Measurements from ENCODE around the gene OASL. TPM values are rescaled to one million over a fixed set of nuclear protein-coding genes. Genes with fewer than 3 reads are reported as not detected.

The OASL gene
- total and polyA plus RNA-seq, 2 of the 4 experiments (the other 2 are of a cell fraction) = under 0.01 to 0.05 TPM

GRCh38 chr12:120991965-120992364 is 47.1 kb downstream of the OASL start:
- no peak overlapping the region for H3K4ac ChIP-seq (ENCODE audit: low read depth, low read length)
- H3K36me3 ChIP-seq (ENCODE audit: control insufficient read depth, insufficient read depth, low read length) = no peaks in the 10 kb centered on the region
- in situ Hi-C loops (cut with MboI; ENCODE audit: low sequenced_read_pairs) (no loop called here), intact Hi-C loops (cut with micrococcal nuclease) (no loop called here), dilution Hi-C loops (cut with HindIII; ENCODE audit: low sequenced_read_pairs, unreplicated experiment) (no loop called here)
- ATAC-seq (ENCODE audit: low read depth) = no peak
- no peaks in the 10 kb centered on the region for H3K4me1 ChIP-seq (ENCODE audit: control insufficient read depth, insufficient read depth, low read length)
- no peak overlapping the region for H3K23ac ChIP-seq (ENCODE audit: low read depth, low read length)
- no peaks in the 10 kb centered on the region; the same call in 1 of the 2 replicates for H3K9me3 ChIP-seq (ENCODE audit: control insufficient read depth, insufficient read depth, low read length)
- H4K20me1 ChIP-seq (ENCODE audit: insufficient read depth, low read length) = no peaks in the 10 kb centered on the region
- H2AFZ ChIP-seq (replicated peaks; ENCODE audit: low read length, poor library complexity) = no peak overlapping the region
- no peak overlapping the region for H3K56ac ChIP-seq (ENCODE audit: extremely low read depth, insufficient read depth, low read length)
- H2AK5ac ChIP-seq (ENCODE audit: low read depth, low read length) = no peak overlapping the region
- no peak overlapping the region for H2BK5ac ChIP-seq (ENCODE audit: low read depth, low read length, poor library complexity, severe bottlenecking)
- H4K91ac ChIP-seq (ENCODE audit: insufficient read depth, low read depth, low read length) = no peak overlapping the region
- ChIA-PET CTCF (interaction anchor here (1.0 kb wide), 1 partner anchor 20 kb away, joined by 4 read pairs; no protein-coding TSS in a partner anchor), POLR2A (ENCODE audit: unreplicated experiment) (no interaction called here)
- H2AK9ac ChIP-seq (replicated peaks; ENCODE audit: low read depth, low read length, poor library complexity) = no peak overlapping the region
- H3K4me2 ChIP-seq (ENCODE audit: low read depth, low read length) = no peak overlapping the region
- no peak overlapping the region for H2BK20ac ChIP-seq (ENCODE audit: low read depth, low read length)
- no peak overlapping the region for H2BK15ac ChIP-seq (ENCODE audit: low read depth, low read length)
- H4K8ac ChIP-seq (ENCODE audit: low read depth in 2 of 2, low read length in 2 of 2) = no peak overlapping the region
- H3K79me1 ChIP-seq (ENCODE audit: low read depth in 1 of 2, low read length in 2 of 2) = no peaks in the 10 kb centered on the region
- no TSS peak for BruUV-seq (replicated peaks)
- H3K18ac ChIP-seq (ENCODE audit: low read depth, low read length) = no peak overlapping the region
- DNase-seq = no peak
- no peak overlapping the region for H3K27ac ChIP-seq (ENCODE audit: insufficient read depth, low read length)
- H3K4me3 ChIP-seq (ENCODE audit: insufficient read depth, low read depth, low read length) = no peak overlapping the region
- peaks cover 11% of the 10 kb centered on the region; the same call in 1 of the 2 replicates for H3K27me3 ChIP-seq (ENCODE audit: control insufficient read depth, insufficient read depth, low read length)
- no peak overlapping the region for H3K9ac ChIP-seq (ENCODE audit: low read depth, low read length)
- H4K5ac ChIP-seq (ENCODE audit: low read depth, low read length) = no peak overlapping the region
- H3K14ac ChIP-seq (replicated peaks; ENCODE audit: low read depth, low read length) = no peak overlapping the region
- no peak for TF ChIP-seq POLR2A (IDR thresholded peaks at IDR 0.05; ENCODE audit: low read depth, low read length)
- TF ChIP-seq RCOR1 (IDR thresholded peaks at IDR 0.05; ENCODE audit: insufficient replicate concordance, low read length) = no peak
- no peak for TF ChIP-seq USF2 (IDR thresholded peaks at IDR 0.05; ENCODE audit: low read depth, low read length)
- no peak for TF ChIP-seq MAZ (IDR thresholded peaks at IDR 0.05; ENCODE audit: borderline replicate concordance, low read depth, low read length)
- no peak for TF ChIP-seq MAFK (IDR thresholded peaks at IDR 0.05; ENCODE audit: low read depth, low read length)
- TF ChIP-seq FOS (IDR thresholded peaks at IDR 0.05; ENCODE audit: low read depth, low read length) = no peak
- no peak for TF ChIP-seq CEBPB (IDR thresholded peaks at IDR 0.05; ENCODE audit: low read depth, low read length)
- no peak for TF ChIP-seq RFX5 (IDR thresholded peaks at IDR 0.05; ENCODE audit: low read depth, low read length)
- no peak for TF ChIP-seq MXI1 (IDR thresholded peaks at IDR 0.05; ENCODE audit: borderline replicate concordance, low read depth, low read length)
- no peak for TF ChIP-seq CHD1 (IDR thresholded peaks at IDR 0.05; ENCODE audit: low read depth, low read length)
- no peak for TF ChIP-seq SMC3 (IDR thresholded peaks at IDR 0.05; ENCODE audit: low read depth, low read length)
- TF ChIP-seq RAD21 (IDR thresholded peaks at IDR 0.05; ENCODE audit: low read length) = no peak
- no peak overlapping the region for H2BK120ac ChIP-seq (ENCODE audit: low read depth, low read length)
- no peaks in the 10 kb centered on the region for H3K9me1 ChIP-seq (ENCODE audit: insufficient read depth, low read length)

Data from IMR-90 (cell line).